HEK293 (cell line): ENCODE data around the gene CUL7.

Experiments
- CTCF ChIA-PET: fragments of 350-600 bp; formaldehyde crosslinking; extraction: SDS; loops from one replicate; lab custom pipeline; 2021; ENCODE audit warnings: antibody characterized with exemption; lab: Yijun Ruan, JAX
- POLR2A ChIA-PET: fragments of 300-600 bp; formaldehyde crosslinking; extraction: SDS; loops from one replicate; lab custom pipeline; 2020; ENCODE audit warnings: antibody characterized with exemption, inconsistent platforms; lab: Yijun Ruan, JAX
- H3K27ac ChIP-seq: fragments of 200-500 bp; sonication (Bioruptor generic); 2 replicates; pipeline ENCODE4 v1.5.1; 2014; ENCODE audit warnings: low read depth, low read length, control low read depth, inconsistent platforms; ENCODE audit errors: extremely low read depth
- H3K36me3 ChIP-seq, 2 experiments: fragments of 200-500 bp in 1 of 2; sonication (Bioruptor generic) in 1 of 2; 1 replicate in 1 of 2; 2 replicates in 1 of 2; pipeline ENCODE4 v1.5.1; 2014 to 2017; ENCODE audit warnings: inconsistent platforms in 2 of 2, low read length in 2 of 2; ENCODE audit not compliant: control insufficient read depth in 2 of 2, insufficient read depth in 1 of 2
- H3K4me1 ChIP-seq: fragments of 200-500 bp; sonication (Bioruptor generic); 2 replicates; pipeline ENCODE4 v1.5.1; 2014; ENCODE audit warnings: mild to moderate bottlenecking, low read length, inconsistent platforms; ENCODE audit not compliant: control insufficient read depth, insufficient read depth
- H3K4me3 ChIP-seq: 2 replicates; pipeline ENCODE4 v1.5.1; 2011; ENCODE audit warnings: low read depth, mild to moderate bottlenecking, control low read depth, low read length, moderate library complexity
- H3K9me3 ChIP-seq: fragments of 200-500 bp; sonication (Bioruptor generic); 2 replicates; pipeline ENCODE4 v1.5.1; 2014; ENCODE audit warnings: low read depth, low read length, inconsistent platforms; ENCODE audit not compliant: control insufficient read depth, insufficient read depth
- HOXD13 ChIP-seq: sonication (generic); formaldehyde crosslinking; IDR thresholded peaks from 2 replicates; pipeline ENCODE4 v1.8.0; 2022; ENCODE audit warnings: missing genetic modification reagents, borderline replicate concordance
- KLF16 ChIP-seq: fragments of 450-650 bp; formaldehyde crosslinking; IDR thresholded peaks from 2 replicates; pipeline ENCODE4 v1.5.1; 2017; ENCODE audit warnings: missing biosample characterization, missing genetic modification characterization
- MZF1 ChIP-seq: fragments of 450-650 bp; formaldehyde crosslinking; IDR thresholded peaks from 2 replicates; pipeline ENCODE4 v1.5.1; 2017; ENCODE audit warnings: missing biosample characterization, missing genetic modification characterization, borderline replicate concordance
- ZBTB6 ChIP-seq: fragments of 450-650 bp; formaldehyde crosslinking; IDR thresholded peaks from 2 replicates; pipeline ENCODE4 v1.5.1; 2017; ENCODE audit warnings: missing biosample characterization, missing genetic modification characterization
- ZNF10 ChIP-seq: fragments of 450-650 bp; formaldehyde crosslinking; IDR thresholded peaks from 2 replicates; pipeline ENCODE4 v1.5.1; 2017; ENCODE audit warnings: missing biosample characterization, missing genetic modification characterization
- ZNF114 ChIP-seq: fragments of 450-650 bp; formaldehyde crosslinking; IDR thresholded peaks from 2 replicates; pipeline ENCODE4 v1.5.0; 2017; ENCODE audit warnings: missing biosample characterization, missing genetic modification characterization
- ZNF239 ChIP-seq: fragments of 450-650 bp; formaldehyde crosslinking; IDR thresholded peaks from 2 replicates; pipeline ENCODE4 v1.5.1; 2016; ENCODE audit warnings: missing biosample characterization, missing genetic modification characterization
- ZNF248 ChIP-seq: fragments of 450-650 bp; formaldehyde crosslinking; IDR thresholded peaks from 2 replicates; pipeline ENCODE4 v1.5.1; 2017; ENCODE audit warnings: missing biosample characterization, missing genetic modification characterization
- ZNF324 ChIP-seq: fragments of 450-650 bp; formaldehyde crosslinking; IDR thresholded peaks from 2 replicates; pipeline ENCODE4 v1.5.1; 2016; ENCODE audit warnings: missing biosample characterization, missing genetic modification characterization
- ZNF37A ChIP-seq: fragments of 450-650 bp; IDR thresholded peaks from 2 replicates; pipeline ENCODE4 v1.5.1; 2018; ENCODE audit warnings: missing biosample characterization, missing genetic modification characterization
- ZNF416 ChIP-seq: fragments of 450-650 bp; formaldehyde crosslinking; IDR thresholded peaks from 2 replicates; pipeline ENCODE4 v1.5.1; 2016; ENCODE audit warnings: missing biosample characterization, missing genetic modification characterization
- ZNF433 ChIP-seq: fragments of 450-650 bp; formaldehyde crosslinking; IDR thresholded peaks from 2 replicates; pipeline ENCODE4 v1.5.1; 2016; ENCODE audit warnings: missing biosample characterization, missing genetic modification characterization, low read depth
- ZNF514 ChIP-seq: fragments of 450-650 bp; formaldehyde crosslinking; IDR thresholded peaks from 2 replicates; pipeline ENCODE4 v1.5.1; 2016; ENCODE audit warnings: missing biosample characterization, missing genetic modification characterization
- ZNF654 ChIP-seq: fragments of 450-650 bp; formaldehyde crosslinking; IDR thresholded peaks from 2 replicates; pipeline ENCODE4 v1.5.1; 2016; ENCODE audit warnings: low read depth, missing biosample characterization, missing genetic modification characterization
- ZNF658 ChIP-seq: fragments of 450-650 bp; formaldehyde crosslinking; IDR thresholded peaks from 2 replicates; pipeline ENCODE4; 2016; ENCODE audit warnings: missing biosample characterization, missing genetic modification characterization
- ZNF692 ChIP-seq: fragments of 450-650 bp; formaldehyde crosslinking; IDR thresholded peaks from 2 replicates; pipeline ENCODE4 v1.5.1; 2016; ENCODE audit warnings: missing biosample characterization, missing genetic modification characterization
- TF ChIP-seq, protein P1 (sequence below): fragments of 450-650 bp; formaldehyde crosslinking; IDR thresholded peaks from 2 replicates; pipeline ENCODE4 v1.5.1; 2016; ENCODE audit warnings: missing biosample characterization, missing genetic modification characterization
- TF ChIP-seq, protein P2 (sequence below): fragments of 450-650 bp; formaldehyde crosslinking; IDR thresholded peaks from 2 replicates; pipeline ENCODE4 v1.5.1; 2017; ENCODE audit warnings: missing biosample characterization, mild to moderate bottlenecking, missing genetic modification characterization, moderate library complexity

Gene CUL7

DNA sequence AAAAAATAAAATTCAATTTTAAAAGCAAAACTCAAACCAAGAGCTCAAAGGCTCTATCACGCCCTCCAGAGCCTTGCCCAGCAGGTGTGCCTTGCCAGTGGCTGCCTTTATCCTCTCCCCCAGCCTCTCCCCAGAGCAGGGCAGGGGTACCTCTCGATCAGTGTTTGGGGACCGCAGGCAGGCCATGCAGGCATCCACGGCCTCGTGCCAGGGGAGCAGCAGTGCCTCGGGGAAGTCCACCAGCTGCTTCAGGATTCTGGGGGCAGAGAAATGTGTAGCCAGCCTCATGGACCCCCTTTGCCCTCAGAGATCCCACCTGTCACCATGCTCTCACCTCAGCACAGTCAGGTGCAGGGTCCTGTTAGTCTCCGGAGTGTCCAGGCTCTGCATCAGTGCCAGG, 5.7 kb downstream of the CUL7 start:
- H3K4me1 ChIP-seq = no peaks in the 10 kb centered on the region
- ChIA-PET POLR2A (interaction anchor here (1.1 to 3.5 kb wide), 3 partner anchors 11 to 119 kb away, joined by 3 to 15 read pairs (median 4); partner anchors contain the start of genes CNPY3, KLC4, MRPL2 and PEX6), CTCF (interaction anchor here (0.6 to 2.0 kb wide), 3 partner anchors 21 to 146 kb away, joined by 3 to 16 read pairs (median 3); no protein-coding TSS in a partner anchor)
- no peak overlapping the region for H3K4me3 ChIP-seq
- no peak for TF ChIP-seq KLF16 (tag by site-specific recombination)
- no peak for TF ChIP-seq ZNF658 (tag by site-specific recombination)
- no peak for TF ChIP-seq ZNF692 (tag by site-specific recombination)
- no peak for TF ChIP-seq ZBTB6 (tag by site-specific recombination)
- no peak overlapping the region for H3K27ac ChIP-seq
- H3K36me3 ChIP-seq = peaks cover 10 to 87% of the 10 kb centered on the region in 2 experiments; a peak in 2 of 3 replicates
- H3K9me3 ChIP-seq = no peaks in the 10 kb centered on the region

- TF ChIP-seq ZNF37A (tag by site-specific recombination) (no peak), ZNF239 (tag by site-specific recombination) (no peak), ZNF514 (no peak), ZNF248 (tag by site-specific recombination) (no peak), ZNF114 (tag by site-specific recombination) (no peak), ZNF416 (no peak)
- TF ChIP-seq, protein P1, sequence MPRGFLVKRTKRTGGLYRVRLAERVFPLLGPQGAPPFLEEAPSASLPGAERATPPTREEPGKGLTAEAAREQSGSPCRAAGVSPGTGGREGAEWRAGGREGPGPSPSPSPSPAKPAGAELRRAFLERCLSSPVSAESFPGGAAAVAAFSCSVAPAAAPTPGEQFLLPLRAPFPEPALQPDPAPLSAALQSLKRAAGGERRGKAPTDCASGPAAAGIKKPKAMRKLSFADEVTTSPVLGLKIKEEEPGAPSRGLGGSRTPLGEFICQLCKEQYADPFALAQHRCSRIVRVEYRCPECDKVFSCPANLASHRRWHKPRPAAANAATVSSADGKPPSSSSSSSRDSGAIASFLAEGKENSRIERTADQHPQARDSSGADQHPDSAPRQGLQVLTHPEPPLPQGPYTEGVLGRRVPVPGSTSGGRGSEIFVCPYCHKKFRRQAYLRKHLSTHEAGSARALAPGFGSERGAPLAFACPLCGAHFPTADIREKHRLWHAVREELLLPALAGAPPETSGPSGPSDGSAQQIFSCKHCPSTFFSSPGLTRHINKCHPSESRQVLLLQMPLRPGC (tag by site-specific recombination) = no peak
- TF ChIP-seq, all 188 proteins: peak for 0
- POLR2A ChIA-PET = interaction anchor here (0.6 to 4.2 kb wide), 3 partner anchors 8 to 635 kb away, joined by 3 to 17 read pairs (median 4); partner anchors contain the start of genes CUL7 and KLHDC3
- Histone ChIP-seq H3K36me3 (peaks cover 29 to 86% of the 10 kb centered on the region in 2 experiments), H3K4me3 (no peak overlapping the region), H3K4me1 (no peaks in the 10 kb centered on the region), H3K9me3 (no peaks in the 10 kb centered on the region), H3K27ac (no peak overlapping the region)
- CTCF ChIA-PET = no interaction called here
Observed at GRCh38 chr6:43045371-43045930, 8.2 kb downstream of the CUL7 start.

DNA sequence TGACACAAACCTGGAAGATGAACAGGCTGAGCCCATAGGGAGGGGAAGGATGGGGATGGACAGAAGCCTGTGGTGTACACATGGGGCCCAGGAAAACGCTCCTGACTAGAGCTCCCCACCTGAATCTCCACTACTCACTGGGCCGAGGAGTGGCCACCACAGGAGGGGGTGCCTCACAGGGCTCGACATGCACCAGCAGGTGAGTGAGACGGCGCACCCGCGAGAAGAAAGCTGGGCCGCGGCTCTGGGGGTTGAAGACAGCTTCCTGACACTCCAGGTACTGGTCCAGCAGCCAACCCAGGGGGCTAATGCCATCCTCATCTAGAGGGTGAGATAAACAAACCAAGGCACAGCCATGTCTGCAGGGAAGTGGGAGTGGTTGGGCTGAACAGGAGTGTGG, 10.3 kb downstream of the CUL7 start:
- Histone ChIP-seq H3K9me3 (no peaks in the 10 kb centered on the region), H3K36me3 (peaks cover 25 to 86% of the 10 kb centered on the region in 2 experiments), H3K4me1 (no peaks in the 10 kb centered on the region), H3K27ac (no peak overlapping the region)
- ChIA-PET POLR2A (interaction anchor here (1.0 to 4.2 kb wide), 2 partner anchors 10 to 15 kb away, joined by 3 to 17 read pairs; partner anchors contain the start of gene CUL7), CTCF (interaction anchor here (0.8 to 1.5 kb wide), 2 partner anchors 101 to 127 kb away, joined by 3 read pairs; no protein-coding TSS in a partner anchor)
- TF ChIP-seq, protein P2, sequence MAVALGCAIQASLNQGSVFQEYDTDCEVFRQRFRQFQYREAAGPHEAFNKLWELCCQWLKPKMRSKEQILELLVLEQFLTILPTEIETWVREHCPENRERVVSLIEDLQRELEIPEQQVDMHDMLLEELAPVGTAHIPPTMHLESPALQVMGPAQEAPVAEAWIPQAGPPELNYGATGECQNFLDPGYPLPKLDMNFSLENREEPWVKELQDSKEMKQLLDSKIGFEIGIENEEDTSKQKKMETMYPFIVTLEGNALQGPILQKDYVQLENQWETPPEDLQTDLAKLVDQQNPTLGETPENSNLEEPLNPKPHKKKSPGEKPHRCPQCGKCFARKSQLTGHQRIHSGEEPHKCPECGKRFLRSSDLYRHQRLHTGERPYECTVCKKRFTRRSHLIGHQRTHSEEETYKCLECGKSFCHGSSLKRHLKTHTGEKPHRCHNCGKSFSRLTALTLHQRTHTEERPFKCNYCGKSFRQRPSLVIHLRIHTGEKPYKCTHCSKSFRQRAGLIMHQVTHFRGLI (tag by site-specific recombination) = 0 out of 2 replicates have a peak, but pooled peaks have one; percentile 25
- no peak for TF ChIP-seq HOXD13
- no peak for TF ChIP-seq ZNF324 (tag by site-specific recombination)
- no peak for TF ChIP-seq ZNF433 (tag by site-specific recombination)
- no peak for TF ChIP-seq ZNF654 (tag by site-specific recombination)
- TF ChIP-seq ZNF10 (tag by site-specific recombination) = no peak
- no peak for TF ChIP-seq MZF1 (tag by site-specific recombination)
- TF ChIP-seq, all 188 proteins: peak for 1
- H3K4me3 ChIP-seq = no peak overlapping the region
